Stomach (tissue), 9 donors: ENCODE measurements around the gene STK38L. TPM values are rescaled to one million over a fixed set of nuclear protein-coding genes. Genes with fewer than 3 reads are reported as not detected.

Source experiments
- DNase-seq, 2 donors: peaks; one replicate each; pipeline versions ENCODE4 v3.0.0 to v3.0.0-alpha.2; 2013 to 2019
- H3K27ac ChIP-seq, 5 donors: fragments of 200-600 bp in 4 of 5; sonication (generic) in 4 of 5; one replicate each; pipeline ENCODE4 v1.5.1; 2013 to 2019; ENCODE audit warnings: mild to moderate bottlenecking in 1 of 5, moderate library complexity in 1 of 5
- H3K27me3 ChIP-seq, 3 donors: fragments of 200-600 bp; sonication (generic); one replicate each; pipeline ENCODE4 v1.5.1; 2017 to 2019; ENCODE audit warnings: mixed run types in 1 of 3
- H3K36me3 ChIP-seq, 4 donors: fragments of 200-600 bp; sonication (generic); 1 replicate in 3 of 4; 2 replicates in 1 of 4; pipeline ENCODE4 v1.5.1; 2016 to 2019
- H3K4me1 ChIP-seq, 4 donors: fragments of 200-600 bp; sonication (generic); one replicate each; pipeline ENCODE4 v1.5.1; 2016 to 2019
- H3K4me3 ChIP-seq, 4 donors: fragments of 200-600 bp; sonication (generic) in 3 of 4; one replicate each; pipeline ENCODE4 v1.5.1; 2016 to 2019; ENCODE audit warnings: mild to moderate bottlenecking in 1 of 4
- H3K9me3 ChIP-seq, 4 donors: fragments of 200-600 bp; sonication (generic); one replicate each; pipeline ENCODE4 v1.5.1; 2016 to 2019
- EP300 ChIP-seq: sonication (generic); formaldehyde crosslinking; IDR thresholded peaks from one replicate; pipeline ENCODE4 v1.6.1; 2017; ENCODE audit warnings: antibody characterized with exemption
- POLR2A ChIP-seq, 4 donors: fragments of 450-650 bp; IDR thresholded peaks; one replicate each; pipeline ENCODE4 v1.6.1; 2016; ENCODE audit warnings: antibody characterized with exemption in 4 of 4, control low read depth in 2 of 4, mild to moderate bottlenecking in 1 of 4, moderate library complexity in 1 of 4
- POLR2AphosphoS5 ChIP-seq, 3 donors: sonication (generic); formaldehyde crosslinking; IDR thresholded peaks; one replicate each; pipeline ENCODE4 v1.6.1; 2016; ENCODE audit warnings: antibody characterized with exemption in 3 of 3
- WGBS, 5 donors: extraction: QIAGEN DNeasy Blood & Tissue Kit in 3 of 5; methylation state at CpG; one replicate each; pipeline versions ENCODE4 v1.1.5 to v1.1.7; 2013 to 2018; 5-methylcytosine and 5-hydroxymethylcytosine counted together
- intact Hi-C: fragments of 100-400 bp; cut with DNase I; formaldehyde crosslinking; loops from one replicate; pipeline ENCODE4 v1.15.1; 2023; ENCODE audit warnings: low total_unique reads
- polyA plus RNA-seq, 3 donors: library from polyadenylated mRNA; stranded (reverse); fragments of 200-250 nt; gene quantifications; one replicate each; pipeline ENCODE4 v1.2.3, GENCODE V29; 2013
- total RNA-seq, 5 donors: library from RNA; depleted of rRNA; stranded (reverse); fragments of >200 nt; gene quantifications; one replicate each; pipeline versions ENCODE4 v1.1.0 to v1.2.3, GENCODE V29; 2014 to 2016
- TF ChIP-seq, protein P1 (sequence below), 7 experiments: fragments of 450-650 bp in 4 of 7; fragments of 200-600 bp in 3 of 7; sonication (generic) in 3 of 7; IDR thresholded peaks; one replicate each; pipeline ENCODE4 v1.5.1; 2016 to 2019; ENCODE audit warnings: antibody characterized with exemption in 7 of 7, control low read depth in 2 of 7, mild to moderate bottlenecking in 1 of 7
- donor health status: healthy with polysubstance abuse.
- donor health status: Bipolar disorder and iron deficiency.
- donor health status: healthy.

STK38L gene
- total and polyA plus RNA-seq, 8 donors: 8.5 to 118 (median 26.5) TPM

DNA sequence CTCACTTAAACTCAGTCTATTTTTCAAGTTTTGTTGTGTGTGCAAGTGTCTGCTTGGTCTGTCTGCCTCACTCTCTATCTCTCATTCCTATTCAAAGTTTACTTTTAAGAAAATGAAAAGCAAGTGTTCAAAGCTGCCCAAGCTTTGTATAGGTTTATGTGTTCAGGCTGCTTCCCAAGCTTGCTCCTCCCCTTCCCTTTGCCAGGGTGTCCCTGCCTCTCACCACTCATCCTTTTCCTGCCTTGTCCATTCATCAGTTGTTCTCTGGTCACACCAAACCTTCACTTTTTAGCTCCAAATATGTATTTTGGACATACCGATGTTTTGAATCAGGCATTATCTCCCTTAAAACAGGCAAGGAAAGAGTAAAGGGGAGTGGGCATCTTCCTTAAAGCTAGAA lies 41.3 kb downstream of the STK38L start:
- Histone ChIP-seq H3K9me3 (no peaks in the 10 kb centered on the region), H3K27me3 (no peaks in the 10 kb centered on the region), H3K27ac (peak overlapping the region in 4 of 5 donors; percentile 9 to 56 (median 34)), H3K4me1 (peaks cover 1 to 69% (median 35%) of the 10 kb centered on the region in 4 donors), H3K4me3 (no peak overlapping the region), H3K36me3 (no peaks in the 10 kb centered on the region)
- no peak for DNase-seq
- WGBS, 5 donors: 83 to 91% (median 85%) methylated on average over 1 of the region's 1 CpG
- TF ChIP-seq EP300 (no peak), POLR2A (IDR thresholded peaks at IDR 0.05) (no peak), POLR2AphosphoS5 (IDR thresholded peaks at IDR 0.05) (no peak)
- TF ChIP-seq, protein P1, sequence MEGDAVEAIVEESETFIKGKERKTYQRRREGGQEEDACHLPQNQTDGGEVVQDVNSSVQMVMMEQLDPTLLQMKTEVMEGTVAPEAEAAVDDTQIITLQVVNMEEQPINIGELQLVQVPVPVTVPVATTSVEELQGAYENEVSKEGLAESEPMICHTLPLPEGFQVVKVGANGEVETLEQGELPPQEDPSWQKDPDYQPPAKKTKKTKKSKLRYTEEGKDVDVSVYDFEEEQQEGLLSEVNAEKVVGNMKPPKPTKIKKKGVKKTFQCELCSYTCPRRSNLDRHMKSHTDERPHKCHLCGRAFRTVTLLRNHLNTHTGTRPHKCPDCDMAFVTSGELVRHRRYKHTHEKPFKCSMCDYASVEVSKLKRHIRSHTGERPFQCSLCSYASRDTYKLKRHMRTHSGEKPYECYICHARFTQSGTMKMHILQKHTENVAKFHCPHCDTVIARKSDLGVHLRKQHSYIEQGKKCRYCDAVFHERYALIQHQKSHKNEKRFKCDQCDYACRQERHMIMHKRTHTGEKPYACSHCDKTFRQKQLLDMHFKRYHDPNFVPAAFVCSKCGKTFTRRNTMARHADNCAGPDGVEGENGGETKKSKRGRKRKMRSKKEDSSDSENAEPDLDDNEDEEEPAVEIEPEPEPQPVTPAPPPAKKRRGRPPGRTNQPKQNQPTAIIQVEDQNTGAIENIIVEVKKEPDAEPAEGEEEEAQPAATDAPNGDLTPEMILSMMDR (IDR thresholded peaks at IDR 0.05): no peak
- intact Hi-C loops: no loop called here

DNA sequence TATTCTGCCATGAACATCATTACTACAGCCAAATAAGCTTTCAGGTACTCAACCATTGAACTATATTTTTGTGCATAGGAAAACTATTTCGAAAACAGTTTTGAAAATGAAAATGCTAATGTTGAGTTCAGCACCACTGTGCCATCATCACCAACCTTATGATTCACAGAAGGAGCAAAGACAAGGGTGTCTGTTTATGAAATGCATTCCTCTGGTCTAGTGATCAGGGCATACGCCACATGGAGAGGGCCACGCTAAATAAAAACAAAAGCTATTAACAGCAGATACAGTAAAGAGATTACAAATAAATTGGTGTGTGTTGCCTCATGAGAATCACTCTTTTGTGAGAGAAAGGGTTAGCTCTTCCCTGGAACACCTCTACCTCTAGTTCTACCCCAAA lies 45.3 kb downstream of the STK38L start:
- Histone ChIP-seq H3K9me3 (no peaks in the 10 kb centered on the region), H3K4me3 (no peak overlapping the region), H3K27ac (no peak overlapping the region), H3K36me3 (no peaks in the 10 kb centered on the region), H3K4me1 (peaks cover 20 to 71% (median 39%) of the 10 kb centered on the region in 4 donors), H3K27me3 (no peaks in the 10 kb centered on the region)
- intact Hi-C loops: no loop called here
- TF ChIP-seq POLR2A (IDR thresholded peaks at IDR 0.05) (no peak), POLR2AphosphoS5 (IDR thresholded peaks at IDR 0.05) (no peak), EP300 (no peak)
- TF ChIP-seq, protein P1 (IDR thresholded peaks at IDR 0.05): no peak
- 83 to 90% (median 87%) methylated on average over 3 of the region's 3 CpGs for WGBS, 5 donors
- no peak for DNase-seq

DNA sequence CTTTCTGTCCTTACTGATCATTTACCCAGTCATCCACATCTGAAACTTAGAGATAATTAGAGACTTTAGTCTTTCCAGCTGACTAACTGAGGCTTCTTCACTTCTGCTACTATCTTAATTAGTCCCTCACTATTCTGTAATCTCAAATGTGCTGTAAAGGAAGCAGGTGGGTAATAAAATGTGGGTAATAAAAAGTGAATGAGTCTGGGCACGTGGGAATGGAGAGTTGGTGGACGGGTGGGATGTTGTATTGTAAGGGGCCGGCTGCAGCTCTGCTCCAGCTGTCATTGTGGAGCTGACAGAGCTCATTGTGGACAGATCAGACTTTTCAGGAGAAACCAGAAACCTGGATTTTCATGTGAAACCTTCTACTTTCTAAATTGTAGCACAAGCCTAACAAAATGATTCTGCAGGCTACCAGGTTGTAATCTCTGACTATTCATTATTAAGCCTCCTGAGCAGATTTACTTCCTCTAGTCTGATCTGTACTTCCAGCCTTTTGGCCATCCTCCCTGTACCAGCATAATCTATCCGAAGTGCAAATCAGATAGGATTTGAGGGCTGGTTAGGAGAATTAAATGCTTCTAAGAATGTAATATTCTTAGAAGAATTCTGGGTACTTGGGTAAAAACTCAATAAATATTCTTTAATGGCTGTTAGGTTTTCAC lies 46.5 kb downstream of the STK38L start:
- H3K36me3 ChIP-seq: no peaks in the 10 kb centered on the region
- H3K9me3 ChIP-seq: no peaks in the 10 kb centered on the region
- 59 to 69% (median 63%) methylated on average over 4 of the region's 4 CpGs for WGBS, 5 donors
- peak overlapping the region in 2 of 5 donors; percentile 17 to 63 for H3K27ac ChIP-seq
- peaks cover 13 to 71% (median 39%) of the 10 kb centered on the region in 4 donors for H3K4me1 ChIP-seq
- DNase-seq: no peak
- H3K27me3 ChIP-seq: no peaks in the 10 kb centered on the region
- no peak overlapping the region for H3K4me3 ChIP-seq
- intact Hi-C loops: no loop called here
- TF ChIP-seq POLR2AphosphoS5 (IDR thresholded peaks at IDR 0.05) (no peak), EP300 (no peak), POLR2A (IDR thresholded peaks at IDR 0.05) (no peak)
- TF ChIP-seq, protein P1 (IDR thresholded peaks at IDR 0.05): no peak

- peaks cover 13 to 71% (median 43%) of the 10 kb centered on the region in 4 donors for H3K4me1 ChIP-seq
- H3K4me3 ChIP-seq: no peak overlapping the region
- no peaks in the 10 kb centered on the region for H3K36me3 ChIP-seq
- H3K27ac ChIP-seq: peak overlapping the region in 4 of 5 donors; percentile 11 to 63 (median 29)
- H3K9me3 ChIP-seq: no peaks in the 10 kb centered on the region
- WGBS, 5 donors: 18 to 40% (median 26%) methylated on average over 1 of the region's 1 CpG
- intact Hi-C loops: no loop called here
- H3K27me3 ChIP-seq: no peaks in the 10 kb centered on the region
- peak in 2 of 3 donors; percentile 22 to 46 for TF ChIP-seq POLR2AphosphoS5 (IDR thresholded peaks at IDR 0.05)
- TF ChIP-seq, protein P1 (IDR thresholded peaks at IDR 0.05): no peak
- no peak for TF ChIP-seq POLR2A (IDR thresholded peaks at IDR 0.05)
- no peak for TF ChIP-seq EP300
- peak in 1 of 2 donors; percentile 54 for DNase-seq
Observed at GRCh38 chr12:27291862-27292261, 47.8 kb downstream of the STK38L start.
